GM18520 (cell line): ENCODE data around the gene HOXC6.
"Not testable (repeated sequence)": the region's sequence is repeated elsewhere in the genome, so short reads cannot be mapped to it uniquely, and the experiment has no call there.

ENCODE experiments used
- ATAC-seq: cut with Tn5 transposase; IDR thresholded peaks from one replicate; pipeline ENCODE4 v1.9.1; 2021; ENCODE audit not compliant: unreplicated experiment

The HOXC6 gene

GRCh38 chr12:54079115-54079514 is 50.9 kb downstream of the HOXC6 start:
- not testable (repeated sequence) for ATAC-seq
